Liver (tissue), 9 donors: ENCODE data around the gene NACAD. TPM values are rescaled to one million over a fixed set of nuclear protein-coding genes. Genes with fewer than 3 reads are reported as not detected.

Source experiments
- DNase-seq: peaks from one replicate; pipeline ENCODE4 v3.0.0-alpha.2; 2017; ENCODE audit warnings: low spot score
- H3K27ac ChIP-seq, 2 donors: one replicate each; pipeline ENCODE4 v1.7.0; 2013; ENCODE audit warnings: inconsistent platforms in 2 of 2, low read length in 2 of 2, control low read depth in 1 of 2, low read depth in 1 of 2, mild to moderate bottlenecking in 1 of 2
- H3K27me3 ChIP-seq, 4 donors: one replicate each; pipeline versions ENCODE4 v1.6.1 to v1.7.0; 2013; ENCODE audit warnings: low read length in 3 of 4, inconsistent platforms in 1 of 4, mild to moderate bottlenecking in 1 of 4, moderate library complexity in 1 of 4; ENCODE audit not compliant: control insufficient read depth in 4 of 4, insufficient read depth in 4 of 4
- H3K36me3 ChIP-seq, 4 donors: one replicate each; pipeline versions ENCODE4 v1.6.1 to v1.7.0; 2013; ENCODE audit warnings: low read length in 3 of 4, mild to moderate bottlenecking in 3 of 4, low read depth in 1 of 4, moderate library complexity in 1 of 4; ENCODE audit not compliant: control insufficient read depth in 4 of 4, insufficient read depth in 3 of 4
- H3K4me1 ChIP-seq, 4 donors: one replicate each; pipeline versions ENCODE4 v1.6.1 to v1.7.0; 2013; ENCODE audit warnings: low read length in 3 of 4, mild to moderate bottlenecking in 3 of 4, moderate library complexity in 1 of 4; ENCODE audit not compliant: control insufficient read depth in 4 of 4, insufficient read depth in 4 of 4
- H3K4me3 ChIP-seq, 3 donors: one replicate each; pipeline versions ENCODE4 v1.6.1 to v1.7.0; 2013; ENCODE audit warnings: low read length in 3 of 3, control low read depth in 1 of 3, low read depth in 1 of 3, mild to moderate bottlenecking in 1 of 3
- H3K9ac ChIP-seq, 2 donors: one replicate each; pipeline ENCODE4 v1.7.0; 2013; ENCODE audit warnings: low read length in 2 of 2, mild to moderate bottlenecking in 2 of 2, moderate library complexity in 2 of 2, control low read depth in 1 of 2, low read depth in 1 of 2
- H3K9me3 ChIP-seq, 4 donors: one replicate each; pipeline versions ENCODE4 v1.6.1 to v1.7.0; 2013; ENCODE audit warnings: low read length in 3 of 4; ENCODE audit not compliant: control insufficient read depth in 4 of 4
- EGR1 ChIP-seq, 2 donors: IDR thresholded peaks; 2 replicates each; pipeline ENCODE4 v1.6.1; 2016 to 2018; ENCODE audit warnings: antibody characterized with exemption in 2 of 2, low read depth in 2 of 2
- FOXA1 ChIP-seq: IDR thresholded peaks from 2 replicates; pipeline ENCODE4 v1.6.1; 2016; ENCODE audit warnings: antibody characterized with exemption
- FOXA2 ChIP-seq: IDR thresholded peaks from 2 replicates; pipeline ENCODE4 v1.6.1; 2016; ENCODE audit warnings: antibody characterized with exemption
- GABPA ChIP-seq, 2 donors: IDR thresholded peaks in 1 of 2; conservative IDR thresholded peaks in 1 of 2; 2 replicates each; pipeline ENCODE4 v1.6.1; 2016; ENCODE audit warnings: antibody characterized with exemption in 2 of 2, mild to moderate bottlenecking in 1 of 2, moderate library complexity in 1 of 2
- HNF4A ChIP-seq, 2 donors: conservative IDR thresholded peaks; 2 replicates each; pipeline ENCODE4 v1.6.1; 2016; ENCODE audit warnings: antibody characterized with exemption in 2 of 2, mild to moderate bottlenecking in 2 of 2
- HNF4G ChIP-seq: IDR thresholded peaks from 2 replicates; pipeline ENCODE4 v1.6.1; 2016; ENCODE audit warnings: antibody characterized with exemption
- JUND ChIP-seq, 2 donors: IDR thresholded peaks; 2 replicates each; pipeline ENCODE4 v1.6.1; 2016; ENCODE audit warnings: antibody characterized with exemption in 2 of 2
- RAD21 ChIP-seq, 2 donors: IDR thresholded peaks; 2 replicates each; pipeline ENCODE4 v1.6.1; 2016; ENCODE audit warnings: antibody characterized with exemption in 2 of 2, mild to moderate bottlenecking in 2 of 2
- RXRA ChIP-seq, 2 donors: IDR thresholded peaks; 2 replicates each; pipeline ENCODE4 v1.6.1; 2017 to 2018; ENCODE audit warnings: antibody characterized with exemption in 2 of 2, mild to moderate bottlenecking in 1 of 2
- WGBS: extraction: QIAGEN DNeasy Blood & Tissue Kit; methylation state at CpG from one replicate; pipeline ENCODE4 v1.1.7; 2013; 5-methylcytosine and 5-hydroxymethylcytosine counted together
- polyA plus RNA-seq, 2 donors: library from polyadenylated mRNA; stranded (reverse) in 1 of 2; unstranded in 1 of 2; fragments of 200-250 nt in 1 of 2; fragments of >200 nt in 1 of 2; fragmentation: Nextera tagmentation in 1 of 2; extraction: Ambion mirVana in 1 of 2; gene quantifications; one replicate each; pipeline versions ENCODE4 v1.2.1 to v1.2.3, GENCODE V29; 2013 to 2015
- total RNA-seq, 2 donors: library from RNA; depleted of rRNA; stranded (reverse); fragments of >200 nt; gene quantifications; one replicate each; pipeline ENCODE4 v1.2.3, GENCODE V29; 2014
- TF ChIP-seq, protein P1 (sequence below): IDR thresholded peaks from 2 replicates; pipeline ENCODE4 v1.6.1; 2016; ENCODE audit warnings: antibody characterized with exemption, mild to moderate bottlenecking
- TF ChIP-seq, protein P2 (sequence below): IDR thresholded peaks from 2 replicates; pipeline ENCODE4 v1.6.1; 2016; ENCODE audit warnings: antibody characterized with exemption
- TF ChIP-seq, protein P3 (sequence below): IDR thresholded peaks from 2 replicates; pipeline ENCODE4 v1.6.1; 2016; ENCODE audit warnings: antibody characterized with exemption
- TF ChIP-seq, protein P4 (sequence below): fragments of 150-350 bp; IDR thresholded peaks from 2 replicates; pipeline ENCODE4 v1.5.1; 2017; ENCODE audit warnings: improper control_type of control experiment, low read depth, low read length; ENCODE audit not compliant: missing input control
- TF ChIP-seq, protein P5 (sequence below): IDR thresholded peaks from 2 replicates; pipeline ENCODE4 v1.6.1; 2016; ENCODE audit warnings: antibody characterized with exemption
- donor health status: healthy.
- donor health status: healthy.
- donor health status: healthy.
- donor health status: healthy.
- donor health status: healthy.

NACAD gene
- total and polyA plus RNA-seq, 4 donors, result 0.03 to 0.14 (median 0.09) TPM

DNA sequence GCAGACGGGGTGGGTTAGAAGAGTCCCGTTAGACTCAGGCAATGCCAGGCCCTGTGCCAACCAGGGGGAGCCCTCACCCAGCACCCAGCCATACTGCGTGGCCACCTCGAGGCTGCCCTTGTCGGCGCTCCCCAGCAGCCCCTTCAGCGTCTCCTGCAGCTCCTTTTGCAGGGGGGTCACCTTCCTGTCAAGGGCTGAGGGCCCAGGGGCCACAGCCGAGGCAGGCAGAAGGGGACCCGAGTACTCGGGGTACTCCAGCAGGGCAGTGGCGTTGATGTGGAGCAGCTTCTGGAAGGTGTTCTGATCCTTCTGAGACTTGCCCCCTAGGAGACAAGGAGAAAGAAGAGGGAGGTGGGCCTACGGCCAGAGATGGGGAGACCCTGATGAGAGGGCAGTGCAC is 13.0 kb upstream of the NACAD start:
- 96% methylated on average over 12 of the region's 12 CpGs for WGBS
- no peaks in the 10 kb centered on the region for H3K9me3 ChIP-seq
- no peak overlapping the region for H3K4me3 ChIP-seq
- TF ChIP-seq GABPA (IDR thresholded peaks at IDR 0.05 in 1 of 2, conservative IDR thresholded peaks at IDR 0.05 in 1 of 2), result no peak
- no peak for TF ChIP-seq RAD21 (IDR thresholded peaks at IDR 0.05)
- TF ChIP-seq EGR1 (IDR thresholded peaks at IDR 0.05; ENCODE audit: low read depth in 2 of 2), result no peak
- TF ChIP-seq FOXA1, result no peak
- no peak for TF ChIP-seq HNF4A (conservative IDR thresholded peaks at IDR 0.05)
- TF ChIP-seq, protein P1, sequence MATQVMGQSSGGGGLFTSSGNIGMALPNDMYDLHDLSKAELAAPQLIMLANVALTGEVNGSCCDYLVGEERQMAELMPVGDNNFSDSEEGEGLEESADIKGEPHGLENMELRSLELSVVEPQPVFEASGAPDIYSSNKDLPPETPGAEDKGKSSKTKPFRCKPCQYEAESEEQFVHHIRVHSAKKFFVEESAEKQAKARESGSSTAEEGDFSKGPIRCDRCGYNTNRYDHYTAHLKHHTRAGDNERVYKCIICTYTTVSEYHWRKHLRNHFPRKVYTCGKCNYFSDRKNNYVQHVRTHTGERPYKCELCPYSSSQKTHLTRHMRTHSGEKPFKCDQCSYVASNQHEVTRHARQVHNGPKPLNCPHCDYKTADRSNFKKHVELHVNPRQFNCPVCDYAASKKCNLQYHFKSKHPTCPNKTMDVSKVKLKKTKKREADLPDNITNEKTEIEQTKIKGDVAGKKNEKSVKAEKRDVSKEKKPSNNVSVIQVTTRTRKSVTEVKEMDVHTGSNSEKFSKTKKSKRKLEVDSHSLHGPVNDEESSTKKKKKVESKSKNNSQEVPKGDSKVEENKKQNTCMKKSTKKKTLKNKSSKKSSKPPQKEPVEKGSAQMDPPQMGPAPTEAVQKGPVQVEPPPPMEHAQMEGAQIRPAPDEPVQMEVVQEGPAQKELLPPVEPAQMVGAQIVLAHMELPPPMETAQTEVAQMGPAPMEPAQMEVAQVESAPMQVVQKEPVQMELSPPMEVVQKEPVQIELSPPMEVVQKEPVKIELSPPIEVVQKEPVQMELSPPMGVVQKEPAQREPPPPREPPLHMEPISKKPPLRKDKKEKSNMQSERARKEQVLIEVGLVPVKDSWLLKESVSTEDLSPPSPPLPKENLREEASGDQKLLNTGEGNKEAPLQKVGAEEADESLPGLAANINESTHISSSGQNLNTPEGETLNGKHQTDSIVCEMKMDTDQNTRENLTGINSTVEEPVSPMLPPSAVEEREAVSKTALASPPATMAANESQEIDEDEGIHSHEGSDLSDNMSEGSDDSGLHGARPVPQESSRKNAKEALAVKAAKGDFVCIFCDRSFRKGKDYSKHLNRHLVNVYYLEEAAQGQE, result no peak
- TF ChIP-seq HNF4G, result no peak
- no peak for TF ChIP-seq JUND (IDR thresholded peaks at IDR 0.05)
- TF ChIP-seq RXRA (IDR thresholded peaks at IDR 0.05), result no peak
- TF ChIP-seq FOXA2, result no peak
- TF ChIP-seq, protein P2, sequence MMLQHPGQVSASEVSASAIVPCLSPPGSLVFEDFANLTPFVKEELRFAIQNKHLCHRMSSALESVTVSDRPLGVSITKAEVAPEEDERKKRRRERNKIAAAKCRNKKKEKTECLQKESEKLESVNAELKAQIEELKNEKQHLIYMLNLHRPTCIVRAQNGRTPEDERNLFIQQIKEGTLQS, result no peak
- TF ChIP-seq, protein P3, sequence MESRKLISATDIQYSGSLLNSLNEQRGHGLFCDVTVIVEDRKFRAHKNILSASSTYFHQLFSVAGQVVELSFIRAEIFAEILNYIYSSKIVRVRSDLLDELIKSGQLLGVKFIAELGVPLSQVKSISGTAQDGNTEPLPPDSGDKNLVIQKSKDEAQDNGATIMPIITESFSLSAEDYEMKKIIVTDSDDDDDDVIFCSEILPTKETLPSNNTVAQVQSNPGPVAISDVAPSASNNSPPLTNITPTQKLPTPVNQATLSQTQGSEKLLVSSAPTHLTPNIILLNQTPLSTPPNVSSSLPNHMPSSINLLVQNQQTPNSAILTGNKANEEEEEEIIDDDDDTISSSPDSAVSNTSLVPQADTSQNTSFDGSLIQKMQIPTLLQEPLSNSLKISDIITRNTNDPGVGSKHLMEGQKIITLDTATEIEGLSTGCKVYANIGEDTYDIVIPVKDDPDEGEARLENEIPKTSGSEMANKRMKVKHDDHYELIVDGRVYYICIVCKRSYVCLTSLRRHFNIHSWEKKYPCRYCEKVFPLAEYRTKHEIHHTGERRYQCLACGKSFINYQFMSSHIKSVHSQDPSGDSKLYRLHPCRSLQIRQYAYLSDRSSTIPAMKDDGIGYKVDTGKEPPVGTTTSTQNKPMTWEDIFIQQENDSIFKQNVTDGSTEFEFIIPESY, result no peak
- H3K27me3 ChIP-seq, result no peaks in the 10 kb centered on the region
- H3K36me3 ChIP-seq, result peaks cover 39 to 76% (median 65%) of the 10 kb centered on the region in 4 donors
- no peak overlapping the region for H3K27ac ChIP-seq
- no peaks in the 10 kb centered on the region for H3K4me1 ChIP-seq
- no peak for DNase-seq
- no peak overlapping the region for H3K9ac ChIP-seq

DNA sequence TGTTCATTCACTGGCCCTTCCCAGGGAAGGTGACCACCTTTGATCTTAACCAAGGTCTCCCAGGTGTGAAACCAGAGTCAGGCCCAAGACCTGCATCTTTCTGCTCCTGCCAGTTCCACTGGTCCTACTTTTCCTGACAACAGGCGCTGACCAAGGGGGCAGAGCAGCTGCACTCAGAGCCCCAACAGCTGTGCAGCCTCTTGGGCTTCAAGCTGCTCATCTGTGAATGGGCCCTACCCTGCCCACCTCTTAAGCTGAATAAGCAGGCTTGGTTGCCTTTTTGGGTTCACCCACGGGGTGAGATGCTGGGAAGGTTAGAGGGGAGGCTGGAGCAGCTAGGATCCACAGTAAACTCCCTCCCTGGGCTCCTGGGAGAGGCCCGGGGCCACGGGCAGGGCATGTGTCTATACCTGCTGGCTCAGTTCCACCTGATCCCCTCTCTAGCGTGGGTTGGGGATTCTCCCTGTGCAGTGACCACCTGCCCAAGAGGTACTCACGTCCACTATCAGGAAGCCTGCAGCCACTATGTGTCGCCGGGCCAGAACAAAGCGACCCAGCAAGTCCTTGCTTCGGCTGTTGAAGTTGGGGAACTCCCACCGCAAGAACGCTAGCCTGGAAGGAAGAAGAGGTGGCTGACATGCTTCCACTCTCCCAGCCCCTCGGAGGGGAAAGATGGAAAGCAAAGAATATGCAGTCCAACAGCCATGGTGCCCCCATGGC is 12.2 kb upstream of the NACAD start:
- WGBS, result 96% methylated on average over 13 of the region's 13 CpGs
- H3K36me3 ChIP-seq, result peaks cover 39 to 70% (median 61%) of the 10 kb centered on the region in 4 donors
- no peak overlapping the region for H3K9ac ChIP-seq
- DNase-seq, result no peak
- no peaks in the 10 kb centered on the region for H3K27me3 ChIP-seq
- TF ChIP-seq, protein P4, sequence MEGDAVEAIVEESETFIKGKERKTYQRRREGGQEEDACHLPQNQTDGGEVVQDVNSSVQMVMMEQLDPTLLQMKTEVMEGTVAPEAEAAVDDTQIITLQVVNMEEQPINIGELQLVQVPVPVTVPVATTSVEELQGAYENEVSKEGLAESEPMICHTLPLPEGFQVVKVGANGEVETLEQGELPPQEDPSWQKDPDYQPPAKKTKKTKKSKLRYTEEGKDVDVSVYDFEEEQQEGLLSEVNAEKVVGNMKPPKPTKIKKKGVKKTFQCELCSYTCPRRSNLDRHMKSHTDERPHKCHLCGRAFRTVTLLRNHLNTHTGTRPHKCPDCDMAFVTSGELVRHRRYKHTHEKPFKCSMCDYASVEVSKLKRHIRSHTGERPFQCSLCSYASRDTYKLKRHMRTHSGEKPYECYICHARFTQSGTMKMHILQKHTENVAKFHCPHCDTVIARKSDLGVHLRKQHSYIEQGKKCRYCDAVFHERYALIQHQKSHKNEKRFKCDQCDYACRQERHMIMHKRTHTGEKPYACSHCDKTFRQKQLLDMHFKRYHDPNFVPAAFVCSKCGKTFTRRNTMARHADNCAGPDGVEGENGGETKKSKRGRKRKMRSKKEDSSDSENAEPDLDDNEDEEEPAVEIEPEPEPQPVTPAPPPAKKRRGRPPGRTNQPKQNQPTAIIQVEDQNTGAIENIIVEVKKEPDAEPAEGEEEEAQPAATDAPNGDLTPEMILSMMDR, result no peak
- TF ChIP-seq, protein P1, result no peak
- TF ChIP-seq HNF4G (no peak), HNF4A (conservative IDR thresholded peaks at IDR 0.05) (no peak), JUND (IDR thresholded peaks at IDR 0.05) (no peak), RXRA (IDR thresholded peaks at IDR 0.05) (no peak)
- TF ChIP-seq, protein P5, sequence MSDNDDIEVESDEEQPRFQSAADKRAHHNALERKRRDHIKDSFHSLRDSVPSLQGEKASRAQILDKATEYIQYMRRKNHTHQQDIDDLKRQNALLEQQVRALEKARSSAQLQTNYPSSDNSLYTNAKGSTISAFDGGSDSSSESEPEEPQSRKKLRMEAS, result no peak
- no peaks in the 10 kb centered on the region for H3K9me3 ChIP-seq
- H3K4me3 ChIP-seq, result no peak overlapping the region
- no peak overlapping the region for H3K27ac ChIP-seq
- no peaks in the 10 kb centered on the region for H3K4me1 ChIP-seq
